ENCODE results near the gene SLC25A20.
"Not testable (repeated sequence)": the region's sequence is repeated elsewhere in the genome, so short reads cannot be mapped to it uniquely, and the experiment has no call there.

SLC25A20 gene

DNA sequence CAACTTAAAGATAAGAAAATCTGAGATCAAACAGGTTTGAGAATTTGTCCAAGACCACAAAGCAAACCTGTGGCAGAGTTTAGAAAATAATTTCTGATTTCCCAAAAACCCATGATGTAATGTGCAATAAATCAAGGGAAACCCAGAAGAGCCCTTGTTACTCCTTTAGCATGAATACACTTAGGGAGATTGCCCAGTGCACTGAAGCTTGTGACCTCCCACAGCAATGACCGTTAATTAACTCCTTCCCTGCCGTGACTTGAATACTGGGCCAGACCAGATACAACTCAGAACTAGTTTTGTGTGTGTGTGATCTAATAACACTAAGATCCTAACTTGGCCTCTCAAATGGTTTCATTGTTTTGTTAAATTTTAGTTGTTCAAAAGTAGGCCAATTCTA lies 53.5 kb downstream of the SLC25A20 start:
- no peak for DNase-seq

DNA sequence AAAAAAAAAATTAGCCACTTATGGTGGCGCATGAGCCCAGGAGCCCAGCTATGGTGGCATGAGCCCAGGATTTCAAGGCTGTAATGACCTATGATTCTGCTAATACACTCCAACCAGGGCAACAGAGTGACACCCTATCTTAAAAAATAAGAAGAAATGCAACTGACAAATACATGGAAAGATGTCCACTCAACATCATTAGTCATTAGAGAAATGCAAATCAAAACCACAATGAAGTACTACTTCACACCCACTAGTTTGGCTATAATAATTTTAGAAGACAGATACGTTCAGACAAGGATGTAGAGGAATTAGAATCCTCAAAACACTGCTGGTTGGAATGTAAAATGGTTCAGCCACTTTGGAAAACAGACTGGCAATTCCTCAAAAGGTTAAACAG lies 61.5 kb downstream of the SLC25A20 start:
- no peak for DNase-seq

GRCh38 chr3:48835650-48836366 lies 62.9 kb downstream of the SLC25A20 start:
- DNase-seq, result no peak

GRCh38 chr3:48832684-48833083 lies 66.0 kb downstream of the SLC25A20 start:
- DNase-seq, result no peak

GRCh38 chr3:48830715-48831114 lies 68.0 kb downstream of the SLC25A20 start:
- DNase-seq, result no peak

DNA sequence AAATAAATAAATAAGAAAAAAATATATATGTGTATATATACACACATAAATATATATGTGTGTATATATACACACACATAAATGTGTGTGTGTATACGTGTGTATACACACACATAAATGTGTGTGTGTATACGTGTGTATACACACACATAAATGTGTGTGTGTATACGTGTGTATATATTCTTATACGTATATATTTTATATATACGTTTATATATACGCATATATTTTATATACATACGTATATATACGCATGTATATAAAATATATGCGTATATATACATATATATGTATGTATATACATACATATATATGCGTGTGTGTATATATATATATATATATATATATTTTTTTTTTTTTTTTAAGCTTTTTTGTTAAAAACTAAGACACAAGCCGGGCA lies 69.2 kb downstream of the SLC25A20 start:
- DNase-seq, result not testable (repeated sequence)

DNA sequence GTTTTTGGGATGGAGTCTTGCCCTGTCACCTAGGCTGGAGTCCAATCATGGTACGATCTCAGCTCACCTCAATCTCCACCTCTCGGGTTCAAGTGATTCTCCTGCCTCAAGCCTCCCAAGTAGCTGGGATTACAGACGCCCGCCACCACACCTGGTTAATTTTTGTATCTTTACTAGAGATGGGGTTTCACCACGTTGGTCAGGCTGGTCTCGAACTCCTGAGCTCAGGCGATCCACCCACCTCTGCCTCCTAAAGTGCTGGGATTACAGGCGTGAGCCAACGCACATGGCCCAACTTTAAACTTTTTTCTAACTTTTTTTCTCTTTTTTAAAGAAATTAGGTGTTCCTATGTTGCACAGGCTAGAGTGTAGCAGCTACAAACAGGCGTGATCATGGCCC lies 70.8 kb downstream of the SLC25A20 start:
- DNase-seq, result not testable (repeated sequence)

DNA sequence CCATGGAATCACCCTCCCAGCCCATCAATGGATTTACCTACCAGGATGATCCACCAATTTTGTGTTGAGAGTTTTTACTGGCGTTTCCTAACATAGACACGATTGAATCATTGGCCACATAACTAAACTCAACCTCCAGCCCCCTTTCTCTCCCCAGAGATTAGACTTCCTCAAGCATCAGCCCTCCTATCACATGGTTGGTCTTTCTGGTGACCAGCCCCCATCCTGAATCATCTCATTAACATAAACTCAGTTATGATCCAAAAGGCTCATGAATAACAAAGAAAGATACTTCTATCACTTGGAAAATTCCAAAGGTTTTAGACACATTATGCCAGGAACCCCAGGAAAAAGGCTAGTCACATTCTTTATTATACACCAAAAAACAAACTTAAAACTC lies 72.2 kb downstream of the SLC25A20 start:
- DNase-seq, result no peak

GRCh38 chr3:48820612-48821324 lies 77.9 kb downstream of the SLC25A20 start:
- no peak for DNase-seq

- no peak for DNase-seq
These were observed 79.2 kb downstream of the SLC25A20 start for GRCh38 chr3:48819234-48820221.

DNA sequence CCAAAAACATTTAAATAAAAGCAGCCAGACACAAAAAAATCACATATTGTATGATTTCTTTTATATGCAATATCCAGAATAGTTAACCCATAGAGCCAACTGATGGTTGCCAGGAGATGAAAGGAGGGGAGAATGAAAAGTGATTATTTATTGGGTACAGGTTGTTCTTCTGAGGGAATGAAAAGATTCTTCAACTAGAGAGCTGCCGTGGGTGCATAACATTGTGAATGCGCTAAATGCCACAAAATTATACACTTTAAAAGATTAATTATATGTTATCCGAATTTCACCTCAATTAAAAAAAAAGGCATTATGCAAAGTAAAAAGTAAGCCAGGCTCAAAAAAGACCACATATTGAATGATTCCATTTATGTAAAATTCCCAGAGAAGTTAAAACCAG lies 87.2 kb downstream of the SLC25A20 start:
- no peak for DNase-seq

All from NCI-H510A treated with DMSO at 0.1 percent for 48 hours (cell line).